GM19328 (cell line): ENCODE measurements around the gene PLAC1.

Experiments used
- ATAC-seq: cut with Tn5 transposase; IDR thresholded peaks from one replicate; pipeline ENCODE4 v1.9.1; 2021; ENCODE audit warnings: mild to moderate bottlenecking, moderate library complexity; ENCODE audit not compliant: unreplicated experiment

Gene PLAC1

DNA sequence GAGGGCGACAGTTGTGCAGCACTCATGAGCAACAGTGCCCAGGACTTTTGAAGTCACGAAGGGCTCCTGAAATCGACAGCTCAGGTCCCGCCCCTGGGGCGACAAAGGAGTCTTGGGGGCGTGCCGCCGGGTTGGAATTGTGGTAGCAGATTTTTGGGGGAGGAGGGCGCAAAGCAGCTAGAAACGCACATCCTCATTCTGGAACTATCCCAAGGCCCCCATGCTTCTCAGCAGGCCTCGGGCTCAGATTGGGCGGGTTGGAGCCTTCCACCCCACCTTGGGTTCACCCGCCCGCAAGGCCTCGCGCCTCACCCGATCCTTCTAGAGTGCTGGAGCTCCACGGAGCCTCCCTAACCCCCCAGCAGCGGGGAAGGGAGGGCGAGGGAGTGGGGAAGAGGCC lies 112.8 kb downstream of the PLAC1 start:
- no peak for ATAC-seq

DNA sequence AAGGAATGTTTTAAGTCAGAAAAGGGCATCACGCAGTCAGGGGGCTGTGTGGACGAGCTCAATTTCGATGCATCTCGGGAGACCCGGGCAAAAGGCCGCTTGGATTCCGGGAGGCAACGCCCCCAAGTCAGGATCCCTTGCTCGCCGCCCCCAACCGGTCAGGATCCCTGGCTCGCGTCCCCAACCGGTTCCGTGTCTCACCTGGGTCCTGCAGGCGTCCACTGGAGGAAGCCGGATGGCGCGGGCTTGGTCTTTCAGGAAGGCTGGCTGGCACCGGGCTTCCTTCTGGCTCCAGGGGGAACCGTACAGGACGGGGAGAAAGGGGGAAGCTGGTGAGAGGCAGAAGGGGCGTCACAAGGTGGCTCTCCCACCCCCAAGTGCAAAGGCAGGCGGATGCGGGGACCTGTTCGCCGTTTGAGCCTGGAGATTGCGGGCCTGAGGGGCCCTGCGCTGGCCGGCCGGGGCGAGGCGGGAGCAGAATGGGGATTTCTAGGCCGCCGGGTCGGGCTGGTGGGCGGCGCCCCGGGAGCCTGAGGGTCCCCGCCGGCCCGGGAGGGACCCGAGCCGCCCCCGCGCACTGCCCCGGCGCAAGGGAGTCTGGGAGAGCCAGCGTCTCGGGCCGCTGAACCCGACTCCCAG lies 113.6 kb downstream of the PLAC1 start:
- ATAC-seq = no peak

DNA sequence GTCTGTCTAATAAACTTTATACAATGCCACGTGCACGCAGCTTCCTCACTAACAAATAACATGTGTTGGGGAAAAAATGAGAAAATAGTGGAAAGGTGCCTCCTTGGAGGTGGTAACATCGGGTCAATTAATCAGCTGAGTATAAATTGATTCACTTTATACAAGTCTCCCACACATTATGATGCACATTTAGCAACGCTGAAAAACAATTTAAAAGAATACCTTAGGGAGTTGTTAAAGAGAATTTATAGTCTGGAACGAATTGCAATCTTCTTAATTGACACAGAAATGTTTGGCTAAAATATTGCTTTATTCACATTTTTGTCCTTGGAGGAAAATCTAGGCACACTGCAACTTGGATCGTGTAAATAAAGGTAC lies 114.1 kb downstream of the PLAC1 start:
- no peak for ATAC-seq

DNA sequence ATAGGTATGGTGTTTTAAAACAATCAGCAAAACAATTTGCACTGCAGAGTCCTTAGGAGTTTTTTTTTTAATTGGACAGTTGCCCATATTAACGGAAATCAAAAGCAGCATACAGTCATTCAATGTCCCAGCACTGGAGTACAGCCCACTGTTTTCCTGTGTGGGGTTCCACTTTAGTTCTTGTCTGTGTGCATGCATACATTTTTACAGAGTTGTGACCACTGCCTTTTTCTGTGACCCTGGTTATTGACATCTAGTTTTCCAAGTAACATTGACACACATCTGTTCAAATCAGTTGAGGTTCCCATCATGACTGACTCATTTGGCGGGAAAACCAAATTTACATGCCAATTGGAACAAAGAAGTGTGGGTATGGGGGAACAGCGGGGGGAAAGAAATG lies 115.0 kb downstream of the PLAC1 start:
- ATAC-seq = no peak

DNA sequence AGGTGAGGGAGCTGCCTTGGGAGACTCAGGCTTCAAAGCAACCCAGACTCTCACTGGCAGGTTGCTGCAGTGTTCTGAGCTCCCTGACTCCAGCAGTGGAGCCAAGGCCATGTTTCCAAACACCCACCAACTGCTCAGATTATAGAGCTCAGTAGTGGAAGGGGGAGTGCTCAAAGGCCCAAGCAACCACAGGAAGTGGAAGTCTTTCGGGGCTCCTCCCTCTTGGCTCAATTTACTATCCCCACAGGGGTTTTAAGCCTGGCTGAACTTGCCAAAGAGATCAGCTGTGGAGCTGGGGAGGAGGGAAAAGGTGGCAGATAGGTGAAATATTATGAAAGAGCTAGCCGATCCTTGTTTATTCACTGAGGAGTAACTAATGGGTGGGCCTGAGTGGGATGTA lies 115.8 kb downstream of the PLAC1 start:
- no peak for ATAC-seq

DNA sequence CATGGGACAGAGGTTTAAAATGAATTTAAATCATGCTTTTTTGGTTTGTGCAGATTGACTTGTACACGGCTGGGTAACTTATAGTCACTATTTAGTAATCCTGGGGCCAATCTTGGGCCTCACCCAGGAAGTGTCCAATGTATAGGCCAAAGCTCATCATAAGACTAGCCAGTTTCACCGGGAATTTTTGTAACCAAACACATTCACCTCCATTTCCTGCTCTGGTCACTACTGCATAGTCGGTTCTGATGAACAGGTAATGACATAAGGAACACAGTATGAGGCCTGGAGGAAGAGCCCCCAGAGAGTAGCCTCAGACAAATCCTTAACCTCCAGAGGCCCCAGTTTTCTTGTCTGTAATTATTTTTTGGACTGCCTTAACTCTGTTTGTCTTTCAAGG lies 116.4 kb downstream of the PLAC1 start:
- no peak for ATAC-seq

DNA sequence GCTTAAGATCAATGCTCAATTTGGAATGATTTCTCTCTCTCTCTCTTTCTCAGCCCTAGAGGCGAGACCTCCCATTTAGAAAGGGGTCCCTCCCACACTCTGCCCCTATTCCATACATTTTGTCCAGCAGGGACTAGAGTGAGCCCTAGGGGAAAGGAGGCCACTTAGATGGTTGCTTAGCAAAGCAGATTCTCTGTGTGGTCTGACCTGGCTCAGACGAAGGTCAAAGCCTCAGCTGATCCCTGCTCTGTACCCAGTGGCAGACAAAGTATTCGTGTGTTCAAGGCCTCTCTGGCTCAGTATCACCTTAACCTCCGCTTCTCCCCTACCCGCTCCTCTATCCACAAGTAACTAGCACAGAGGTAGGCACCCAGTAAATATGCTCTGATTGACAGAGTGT lies 120.0 kb downstream of the PLAC1 start:
- no peak for ATAC-seq

DNA sequence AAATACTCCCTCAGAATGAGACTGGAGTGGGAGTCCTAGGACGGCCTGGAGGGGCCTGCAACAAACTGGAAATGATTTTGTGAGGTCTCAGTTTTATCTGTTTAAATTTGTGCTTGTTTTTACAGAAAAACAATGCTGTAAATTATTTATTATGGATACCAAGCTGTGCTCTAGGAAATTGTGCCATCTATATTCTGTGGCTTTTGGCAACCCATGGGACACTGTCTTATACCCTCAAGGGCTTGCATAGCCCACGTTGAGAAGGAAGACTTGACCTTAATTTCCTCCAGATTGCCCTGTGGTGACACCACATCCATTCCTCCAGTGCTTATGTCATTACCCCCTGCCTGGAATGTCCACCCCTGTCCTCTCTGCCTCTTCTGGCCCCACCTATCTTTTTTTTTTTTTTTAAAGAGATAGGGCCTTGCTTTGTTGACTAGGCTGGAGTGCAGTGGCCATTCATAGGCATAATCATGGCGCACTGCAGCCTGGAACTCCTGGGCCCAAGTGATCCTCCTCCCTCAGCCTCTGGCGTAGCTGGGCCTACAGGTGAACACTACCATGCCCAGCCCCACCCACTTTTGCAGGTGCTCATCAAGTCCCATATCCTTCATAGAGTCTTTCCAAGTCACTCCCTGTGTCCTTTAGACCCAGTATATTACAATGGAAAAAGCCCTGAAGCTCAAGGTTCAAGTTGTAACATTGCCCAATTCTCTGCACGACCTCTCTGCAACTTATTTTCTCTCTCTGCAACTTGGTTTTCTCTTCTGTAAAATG lies 120.9 kb downstream of the PLAC1 start:
- no peak for ATAC-seq

DNA sequence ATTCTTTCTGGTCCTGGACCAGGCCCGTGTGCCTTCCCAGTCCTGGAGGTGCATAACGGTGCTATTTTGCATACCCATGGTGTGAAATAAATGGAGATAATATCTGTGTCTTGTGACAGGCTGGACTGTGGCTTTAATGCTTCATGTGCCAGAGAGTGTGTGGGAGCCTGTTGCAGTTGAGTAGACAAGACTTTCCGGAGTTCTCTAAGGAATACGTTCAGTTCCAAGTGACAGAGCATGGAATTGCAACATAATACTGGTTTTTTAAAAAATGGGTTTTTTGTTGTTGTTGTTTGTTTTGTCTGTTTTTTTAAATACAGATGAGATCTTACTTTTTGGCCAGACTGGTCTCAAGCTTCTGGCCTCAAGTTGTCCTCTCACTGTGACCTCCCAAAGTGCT lies 124.3 kb downstream of the PLAC1 start:
- no peak for ATAC-seq

DNA sequence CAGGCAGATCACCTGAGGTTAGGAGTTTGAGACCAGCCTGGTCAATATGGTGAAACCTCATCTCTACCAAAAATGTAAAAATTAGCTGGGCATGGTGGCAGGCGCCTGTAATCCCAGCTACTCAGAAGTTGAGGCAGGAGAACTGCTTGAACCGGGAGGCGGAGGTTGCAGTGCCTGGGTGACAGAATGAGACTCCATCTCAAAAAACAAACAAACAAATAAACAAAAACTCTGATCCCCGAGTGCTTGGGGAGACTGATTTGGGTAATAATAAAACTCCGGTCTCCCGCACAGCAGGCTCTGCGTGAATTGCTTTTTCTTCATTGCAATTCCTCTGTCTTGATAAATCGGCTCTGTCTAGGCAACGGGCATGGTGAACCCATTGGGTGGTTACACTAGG lies 124.9 kb downstream of the PLAC1 start:
- ATAC-seq = no peak

DNA sequence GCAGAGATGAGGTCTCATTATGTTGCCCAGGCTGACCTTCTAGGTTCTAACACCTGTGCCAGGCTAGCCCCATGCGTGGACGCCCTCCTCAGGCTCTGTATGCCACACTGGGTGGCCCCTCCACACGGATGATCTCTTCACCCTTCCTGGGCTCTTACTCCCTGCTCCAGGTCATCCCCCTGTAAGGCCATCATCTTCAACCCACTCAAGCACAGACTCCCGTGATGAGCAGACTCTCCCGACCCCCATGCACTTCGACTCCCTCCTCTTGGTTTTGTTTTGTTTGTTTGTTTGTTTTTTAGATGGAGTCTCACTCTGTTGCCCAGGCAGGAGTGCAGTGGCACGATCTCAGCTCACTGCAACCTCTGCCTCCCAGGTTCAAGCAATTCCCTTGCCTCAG lies 127.4 kb downstream of the PLAC1 start:
- no peak for ATAC-seq

DNA sequence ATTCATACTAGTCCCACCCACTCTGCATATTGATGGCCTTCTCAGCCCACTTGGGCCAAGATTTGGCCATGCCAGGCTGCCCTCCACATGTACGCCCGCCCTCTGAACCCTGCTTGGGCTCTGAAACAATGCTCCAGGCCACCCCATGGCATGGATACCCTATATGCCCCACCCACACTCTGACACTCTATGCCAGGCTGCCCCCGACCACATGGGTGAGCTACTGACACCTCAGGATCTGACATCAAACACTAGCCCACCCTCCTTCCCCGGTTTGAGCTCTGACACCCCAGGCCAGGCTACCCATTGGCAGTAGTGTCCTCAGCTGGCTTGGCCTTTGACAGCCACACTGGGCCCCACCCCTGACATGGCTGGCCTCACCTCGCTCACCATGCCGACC lies 128.8 kb downstream of the PLAC1 start:
- ATAC-seq = no peak

DNA sequence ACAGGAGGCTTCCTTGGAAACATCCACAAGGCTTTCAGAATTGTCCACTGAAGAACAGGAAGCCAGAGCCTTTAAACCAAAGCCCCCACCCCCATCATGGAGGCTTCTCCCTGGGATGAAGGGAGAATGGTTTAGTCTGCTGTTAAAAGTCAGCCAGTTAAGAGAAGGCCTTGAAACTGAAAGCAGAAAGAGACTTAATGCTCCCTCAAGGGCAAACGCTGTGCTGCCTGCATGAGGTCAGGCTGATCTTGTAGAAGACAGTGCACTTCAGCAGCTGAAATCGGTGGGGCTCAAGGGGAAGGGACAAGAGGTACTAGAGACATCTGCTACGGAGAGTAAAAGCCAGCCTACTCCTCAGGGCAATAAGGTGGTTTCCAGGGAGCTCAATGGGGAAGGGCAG lies 129.3 kb downstream of the PLAC1 start:
- ATAC-seq = no peak

DNA sequence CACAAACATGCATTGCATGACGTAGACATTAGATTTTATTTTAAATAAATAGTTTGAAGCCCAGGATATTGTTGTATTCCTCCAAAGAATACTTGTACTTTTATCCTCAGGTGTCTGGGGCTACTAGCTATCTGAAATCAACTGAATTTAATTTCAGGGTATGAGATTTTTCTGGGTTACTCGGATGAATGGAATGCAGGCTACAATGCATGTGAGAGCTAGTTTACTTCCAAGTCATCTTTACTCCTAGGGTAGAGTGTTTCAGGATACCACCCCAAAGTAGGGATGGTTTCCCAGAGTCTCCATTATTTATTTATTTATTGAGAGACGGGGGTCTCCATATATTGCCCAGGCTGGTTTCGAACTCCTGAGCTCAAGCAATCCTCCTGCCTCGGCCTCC lies 131.9 kb downstream of the PLAC1 start:
- ATAC-seq = no peak

DNA sequence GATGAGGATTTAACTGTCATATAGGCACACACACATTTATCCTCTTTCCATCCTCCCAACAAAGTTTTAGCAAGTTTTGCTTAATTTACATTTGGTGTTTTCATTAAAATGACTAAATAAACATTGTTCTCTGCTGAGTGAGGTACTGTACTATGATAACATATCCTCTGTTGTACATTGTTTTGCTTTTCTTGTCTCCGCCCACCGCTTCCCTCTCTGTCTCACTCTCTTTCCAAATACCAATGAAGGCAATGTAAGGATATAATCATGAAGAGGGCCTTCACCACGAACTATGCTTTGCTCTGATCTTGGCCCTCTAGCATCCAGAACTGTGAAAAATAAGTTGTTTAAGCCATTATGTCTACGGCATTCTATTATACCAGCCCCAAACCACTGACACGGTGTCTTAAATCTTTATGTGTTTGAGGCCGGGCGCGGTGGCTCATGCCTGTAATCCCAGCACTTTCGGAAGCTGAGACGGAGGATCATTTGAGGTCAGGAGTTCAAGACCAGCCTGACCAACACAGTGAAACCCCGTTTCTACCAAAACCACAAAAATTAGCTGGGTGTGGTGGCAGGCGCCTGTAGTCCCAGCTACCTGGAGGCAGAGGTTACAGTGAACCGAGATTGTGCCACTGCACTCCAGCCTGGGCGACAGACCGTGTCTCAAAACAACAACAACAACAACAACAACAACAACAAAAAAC lies 133.0 kb downstream of the PLAC1 start:
- no peak for ATAC-seq

DNA sequence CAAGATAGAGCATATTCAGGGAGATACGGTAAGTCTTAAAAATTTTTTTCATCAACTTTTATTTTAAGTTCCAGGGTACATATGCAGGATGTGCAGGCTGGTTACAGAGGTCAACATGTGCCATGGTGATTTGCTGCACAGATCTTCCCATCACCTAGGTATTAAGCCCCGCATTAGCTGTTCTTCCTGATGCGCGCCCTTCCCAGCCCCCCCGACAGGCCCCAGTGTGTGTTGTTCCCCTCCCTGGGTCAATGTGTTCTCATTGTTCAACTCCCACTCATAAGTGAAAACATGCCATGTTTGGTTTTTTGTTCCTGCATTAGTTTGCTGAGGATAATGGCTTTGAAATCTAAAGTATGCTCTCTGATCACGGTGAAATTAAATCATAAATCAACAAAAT lies 134.1 kb downstream of the PLAC1 start:
- no peak for ATAC-seq

DNA sequence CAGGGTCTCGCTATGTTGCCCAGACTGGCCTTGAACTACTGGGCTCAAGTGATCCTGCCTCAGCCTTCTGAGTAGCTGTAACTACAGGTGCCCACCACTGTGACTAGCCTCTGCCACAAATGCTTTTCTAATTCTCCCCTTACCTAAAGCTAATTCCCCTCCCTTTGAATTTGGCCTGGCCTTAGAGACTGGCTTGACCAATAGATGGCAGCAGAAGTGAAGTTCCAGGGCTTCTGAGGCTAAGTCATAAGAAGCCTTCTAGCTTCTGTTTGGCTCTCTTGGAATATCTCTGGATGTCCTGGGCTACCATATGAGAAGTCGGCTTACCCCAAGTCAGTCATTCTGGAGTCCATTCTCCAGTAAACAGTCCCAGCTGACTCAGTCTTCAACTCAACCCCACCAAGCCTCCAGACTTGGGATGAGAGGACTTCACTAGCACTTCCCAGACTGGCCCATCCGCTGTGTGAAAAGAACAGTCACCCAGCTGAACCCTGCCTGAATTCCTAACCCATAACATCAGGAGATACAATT lies 137.3 kb downstream of the PLAC1 start:
- no peak for ATAC-seq
